ENCODE measurements around the gene ALX4. TPM values are rescaled to one million over a fixed set of nuclear protein-coding genes. Genes with fewer than 3 reads are reported as not detected.

The ALX4 gene
- total RNA-seq, 4 donors from 2014 or later, result not detected

GRCh38 chr11:44244639-44245310 is 65.2 kb downstream of the ALX4 start:
- intact Hi-C loops (cut with DNase I; ENCODE audit: low total_unique reads), result no loop called here
- Histone ChIP-seq H3K4me1 (no peaks in the 10 kb centered on the region), H3K4me3 (no peak overlapping the region), H3K9me3 (no peaks in the 10 kb centered on the region), H3K27ac (no peak overlapping the region), H3K36me3 (peaks cover 0 to 13% (median 0%) of the 10 kb centered on the region in 4 donors), H3K27me3 (no peaks in the 10 kb centered on the region)
- in situ Hi-C loops (cut with MboI; ENCODE audit: low pct_ligation_motif_present in 1 of 4, low pct_unique_long_range_greater_than_20kb in 1 of 4, low sequenced_read_pairs in 3 of 4), result no loop called here
- WGBS, 2 donors (ENCODE audit: low coverage in 1 of 2), result 95 to 98% methylated on average over 6 to 8 of the region's 8 CpGs
- no peak for TF ChIP-seq POLR2A (IDR thresholded peaks at IDR 0.05)
- no peak for TF ChIP-seq CTCF (IDR thresholded peaks at IDR 0.05)
- TF ChIP-seq EP300 (IDR thresholded peaks at IDR 0.05; ENCODE audit: low read depth), result no peak
- no peak for TF ChIP-seq POLR2AphosphoS5 (IDR thresholded peaks at IDR 0.05)
- DNase-seq, result no peak

GRCh38 chr11:44243595-44244343 is 66.2 kb downstream of the ALX4 start:
- intact Hi-C loops (cut with DNase I; ENCODE audit: low total_unique reads) (no loop called here), in situ Hi-C loops (cut with MboI; ENCODE audit: low pct_ligation_motif_present in 1 of 4, low pct_unique_long_range_greater_than_20kb in 1 of 4, low sequenced_read_pairs in 3 of 4) (no loop called here)
- Histone ChIP-seq H3K9me3 (no peaks in the 10 kb centered on the region), H3K4me1 (no peaks in the 10 kb centered on the region), H3K36me3 (peaks cover 0 to 13% (median 0%) of the 10 kb centered on the region in 4 donors), H3K4me3 (no peak overlapping the region), H3K27ac (no peak overlapping the region), H3K27me3 (no peaks in the 10 kb centered on the region)
- TF ChIP-seq POLR2AphosphoS5 (IDR thresholded peaks at IDR 0.05) (no peak), POLR2A (IDR thresholded peaks at IDR 0.05) (no peak), EP300 (IDR thresholded peaks at IDR 0.05; ENCODE audit: low read depth) (no peak), CTCF (IDR thresholded peaks at IDR 0.05) (no peak)
- DNase-seq, result no peak
- WGBS, 2 donors (ENCODE audit: low coverage in 1 of 2), result 78 to 90% methylated on average over 6 of the region's 6 CpGs

- H3K27ac ChIP-seq, result no peak overlapping the region
- H3K4me3 ChIP-seq, result no peak overlapping the region
- no peaks in the 10 kb centered on the region for H3K4me1 ChIP-seq
- WGBS, 2 donors (ENCODE audit: low coverage in 1 of 2), result 79 to 83% methylated on average over 5 of the region's 5 CpGs
- in situ Hi-C loops (cut with MboI; ENCODE audit: low pct_ligation_motif_present in 1 of 4, low pct_unique_long_range_greater_than_20kb in 1 of 4, low sequenced_read_pairs in 3 of 4) (no loop called here), intact Hi-C loops (cut with DNase I; ENCODE audit: low total_unique reads) (no loop called here)
- H3K27me3 ChIP-seq, result no peaks in the 10 kb centered on the region
- DNase-seq, result no peak
- no peaks in the 10 kb centered on the region for H3K9me3 ChIP-seq
- peaks cover 0 to 13% (median 0%) of the 10 kb centered on the region in 4 donors for H3K36me3 ChIP-seq
- no peak for TF ChIP-seq EP300 (IDR thresholded peaks at IDR 0.05; ENCODE audit: low read depth)
- TF ChIP-seq POLR2A (IDR thresholded peaks at IDR 0.05), result no peak
- TF ChIP-seq POLR2AphosphoS5 (IDR thresholded peaks at IDR 0.05), result no peak
- TF ChIP-seq CTCF (IDR thresholded peaks at IDR 0.05), result no peak
Observed at GRCh38 chr11:44243086-44243485, 66.9 kb downstream of the ALX4 start.

GRCh38 chr11:44241851-44242250 is 68.1 kb downstream of the ALX4 start:
- intact Hi-C loops (cut with DNase I; ENCODE audit: low total_unique reads), result no loop called here
- in situ Hi-C loops (cut with MboI; ENCODE audit: low pct_ligation_motif_present in 1 of 4, low pct_unique_long_range_greater_than_20kb in 1 of 4, low sequenced_read_pairs in 3 of 4), result no loop called here
- Histone ChIP-seq H3K27me3 (no peaks in the 10 kb centered on the region), H3K4me1 (no peaks in the 10 kb centered on the region), H3K9me3 (no peaks in the 10 kb centered on the region), H3K27ac (no peak overlapping the region), H3K36me3 (peaks cover 0 to 13% (median 0%) of the 10 kb centered on the region in 4 donors), H3K4me3 (no peak overlapping the region)
- no peak for DNase-seq
- no peak for TF ChIP-seq POLR2AphosphoS5 (IDR thresholded peaks at IDR 0.05)
- TF ChIP-seq EP300 (IDR thresholded peaks at IDR 0.05; ENCODE audit: low read depth), result no peak
- TF ChIP-seq CTCF (IDR thresholded peaks at IDR 0.05), result no peak
- TF ChIP-seq POLR2A (IDR thresholded peaks at IDR 0.05), result no peak
- 99 to 100% methylated on average over 3 to 6 of the region's 6 CpGs for WGBS, 2 donors (ENCODE audit: low coverage in 1 of 2)
